Non-pigmented ciliary epithelial cell (primary cell): ENCODE measurements around the gene NELL1.

ENCODE experiments used
- DNase-seq: peaks from one replicate; pipeline ENCODE4 v3.0.0-alpha.2; 2010; ENCODE audit warnings: low read depth

NELL1 gene

GRCh38 chr11:21492931-21493330, 823.5 kb downstream of the NELL1 start:
- DNase-seq: no peak

- no peak for DNase-seq
Observed at GRCh38 chr11:21494946-21495345, 825.6 kb downstream of the NELL1 start.

GRCh38 chr11:21495879-21496278, 826.5 kb downstream of the NELL1 start:
- DNase-seq: no peak

- no peak for DNase-seq
Observed at GRCh38 chr11:21501245-21501644, 831.9 kb downstream of the NELL1 start.

GRCh38 chr11:21505070-21505469, 835.7 kb downstream of the NELL1 start:
- DNase-seq: no peak

- DNase-seq: no peak
Observed at GRCh38 chr11:21511835-21512440, 842.6 kb downstream of the NELL1 start.

GRCh38 chr11:21514316-21514715, 844.9 kb downstream of the NELL1 start:
- no peak for DNase-seq

- no peak for DNase-seq
Observed at GRCh38 chr11:21520244-21520643, 850.9 kb downstream of the NELL1 start.

- DNase-seq: no peak
Observed at GRCh38 chr11:21529187-21529586, 859.8 kb downstream of the NELL1 start.

GRCh38 chr11:21534288-21534687, 864.9 kb downstream of the NELL1 start:
- no peak for DNase-seq

- DNase-seq: no peak
Observed at GRCh38 chr11:21537980-21538379, 868.6 kb downstream of the NELL1 start.

GRCh38 chr11:21541187-21541751, 871.9 kb downstream of the NELL1 start:
- no peak for DNase-seq

- no peak for DNase-seq
Observed at GRCh38 chr11:21543901-21544300, 874.5 kb downstream of the NELL1 start.

GRCh38 chr11:21545699-21546098, 876.3 kb downstream of the NELL1 start:
- DNase-seq: no peak

GRCh38 chr11:21546703-21547102, 877.3 kb downstream of the NELL1 start:
- DNase-seq: no peak

- DNase-seq: no peak
Observed at GRCh38 chr11:21552911-21553310, 883.5 kb downstream of the NELL1 start.

- no peak for DNase-seq
Observed at GRCh38 chr11:21553795-21554194, 884.4 kb downstream of the NELL1 start.

- DNase-seq: no peak
Observed at GRCh38 chr11:21554284-21554683, 884.9 kb downstream of the NELL1 start.

- DNase-seq: no peak
Observed at GRCh38 chr11:21556926-21557325, 887.5 kb downstream of the NELL1 start.

GRCh38 chr11:21560466-21560975, 891.1 kb downstream of the NELL1 start:
- DNase-seq: no peak

GRCh38 chr11:21561581-21561980, 892.2 kb downstream of the NELL1 start:
- DNase-seq: no peak

- DNase-seq: no peak
Observed at GRCh38 chr11:21564095-21564494, 894.7 kb downstream of the NELL1 start.

- no peak for DNase-seq
Observed at GRCh38 chr11:21564833-21565682, 895.7 kb downstream of the NELL1 start.
